GM23338 (cell line): ENCODE data around the gene POMGNT1. TPM values are rescaled to one million over a fixed set of nuclear protein-coding genes. Genes with fewer than 3 reads are reported as not detected.

Experiments used
- ATAC-seq: fragments of 200-7000 bp; cut with Tn5 transposase; 3 replicates; pipeline ENCODE4 v1.9.1; 2020
- DNase-seq: peaks from one replicate; pipeline ENCODE4 v3.0.0-alpha.2; 2015; ENCODE audit warnings: low spot score
- H2AFZ ChIP-seq: fragments of 200-600 bp; sonication (generic); 2 replicates; pipeline ENCODE4 v1.8.0; 2016; ENCODE audit warnings: antibody characterized with exemption, mild to moderate bottlenecking, moderate library complexity
- H3F3A ChIP-seq: fragments of 200-600 bp; sonication (generic); replicated peaks from 2 replicates; pipeline ENCODE4 v1.8.0; 2017; ENCODE audit warnings: antibody characterized with exemption, mixed run types, low read depth
- H3K27ac ChIP-seq: fragments of 200-600 bp; sonication (generic); 2 replicates; pipeline ENCODE4 v1.6.1; 2016; ENCODE audit warnings: low read depth
- H3K27me3 ChIP-seq: fragments of 200-600 bp; sonication (generic); 2 replicates; pipeline ENCODE4 v1.8.0; 2016; ENCODE audit warnings: mild to moderate bottlenecking, mixed run types, moderate library complexity; ENCODE audit not compliant: insufficient read depth
- H3K36me3 ChIP-seq: fragments of 200-600 bp; sonication (generic); 2 replicates; pipeline ENCODE4 v1.8.0; 2016; ENCODE audit warnings: mild to moderate bottlenecking; ENCODE audit not compliant: insufficient read depth
- H3K4me1 ChIP-seq: fragments of 200-600 bp; sonication (generic); 2 replicates; pipeline ENCODE4 v1.8.0; 2016; ENCODE audit warnings: mild to moderate bottlenecking, moderate library complexity; ENCODE audit not compliant: insufficient read depth
- H3K4me2 ChIP-seq: fragments of 200-600 bp; sonication (generic); 2 replicates; pipeline ENCODE4 v1.7.1; 2017; ENCODE audit warnings: mixed run types
- H3K4me3 ChIP-seq: fragments of 200-600 bp; sonication (generic); 2 replicates; pipeline ENCODE4 v1.6.1; 2016; ENCODE audit warnings: mixed run types
- H3K79me2 ChIP-seq: fragments of 200-600 bp; sonication (generic); replicated peaks from 2 replicates; pipeline ENCODE4 v1.8.0; 2017; ENCODE audit warnings: mild to moderate bottlenecking; ENCODE audit not compliant: insufficient read depth
- H3K9me2 ChIP-seq: fragments of 200-600 bp; sonication (generic); 2 replicates; pipeline ENCODE4 v1.8.0; 2017; ENCODE audit not compliant: insufficient read depth
- H4K20me1 ChIP-seq: fragments of 200-600 bp; sonication (generic); replicated peaks from 2 replicates; pipeline ENCODE4 v1.8.0; 2017; ENCODE audit warnings: mild to moderate bottlenecking; ENCODE audit not compliant: insufficient read depth
- H3K27ac Mint-ChIP-seq: 2 replicates; pipeline ENCODE4 v1.8.0; 2020; ENCODE audit warnings: inconsistent platforms, mild to moderate bottlenecking, moderate library complexity, mixed read lengths
- H3K27me3 Mint-ChIP-seq: 3 replicates; pipeline ENCODE4 v1.8.0; 2022; ENCODE audit warnings: low read depth, mild to moderate bottlenecking, moderate library complexity, mixed read lengths, inconsistent platforms; ENCODE audit not compliant: insufficient read depth, poor library complexity
- H3K36me3 Mint-ChIP-seq: 3 replicates; pipeline ENCODE4 v1.8.0; 2021; ENCODE audit warnings: low read depth, mild to moderate bottlenecking, inconsistent platforms, moderate library complexity, mixed read lengths
- H3K4me1 Mint-ChIP-seq: 3 replicates; pipeline ENCODE4 v1.8.0; 2020; ENCODE audit warnings: mild to moderate bottlenecking, inconsistent platforms, mixed read lengths
- H3K4me3 Mint-ChIP-seq: 3 replicates; pipeline ENCODE4 v1.8.0; 2021; ENCODE audit warnings: moderate library complexity, mild to moderate bottlenecking, inconsistent platforms, mixed read lengths
- H3K9me3 Mint-ChIP-seq: 3 replicates; pipeline ENCODE4 v1.8.0; 2020; ENCODE audit warnings: moderate library complexity, mild to moderate bottlenecking, inconsistent platforms, mixed read lengths
- CTCF ChIP-seq, 2 experiments: fragments of 200-600 bp in 1 of 2; sonication (generic) in 1 of 2; conservative IDR thresholded peaks; 2 replicates each; pipeline versions ENCODE4 v1.5.1 to v1.6.1; 2016 to 2017; ENCODE audit warnings: antibody characterized with exemption in 2 of 2, low read depth in 2 of 2, mild to moderate bottlenecking in 2 of 2, moderate library complexity in 1 of 2
- EZH2 ChIP-seq: fragments of 200-600 bp; sonication (generic); IDR thresholded peaks from one replicate; pipeline ENCODE4 v1.8.0; 2017; ENCODE audit warnings: antibody characterized with exemption, mild to moderate bottlenecking, low read depth; ENCODE audit not compliant: unreplicated experiment
- EZH2phosphoT487 ChIP-seq: fragments of 200-600 bp; sonication (generic); IDR thresholded peaks from one replicate; pipeline ENCODE4 v1.8.1; 2018; ENCODE audit warnings: antibody characterized with exemption; ENCODE audit not compliant: unreplicated experiment
- POLR2AphosphoS5 ChIP-seq: IDR thresholded peaks from 2 replicates; pipeline ENCODE4 v1.6.1; 2016; ENCODE audit warnings: antibody characterized with exemption, low read depth
- ZNF114 ChIP-seq: fragments of 250-450 bp; sonication (Bioruptor Pico); IDR thresholded peaks from 2 replicates; pipeline ENCODE4 v1.5.0; 2020; ENCODE audit warnings: mild to moderate bottlenecking, moderate library complexity
- ZNF462 ChIP-seq: fragments of 250-450 bp; sonication (Bioruptor Pico); IDR thresholded peaks from 2 replicates; pipeline ENCODE4 v1.5.0; 2020; ENCODE audit warnings: mild to moderate bottlenecking, moderate library complexity
- long read RNA-seq: library from polyadenylated mRNA; unstranded; transcript quantifications from one replicate; pipeline ENCODE4 v2.0.0, GENCODE V29; 2020; ENCODE audit not compliant: unreplicated experiment
- polyA plus RNA-seq: library from polyadenylated mRNA; unstranded; fragments of >200 nt; fragmentation: Nextera tagmentation; extraction: Ambion mirVana; gene quantifications from 2 replicates; pipeline ENCODE4 v1.2.1, GENCODE V29; 2016
- total RNA-seq: library from RNA; depleted of rRNA; stranded (reverse); fragments of >200 nt; shearing (Covaris generic); gene quantifications from 2 replicates; pipeline ENCODE4 v1.2.3, GENCODE V29; 2014; rRNA removed

Gene POMGNT1
- 32.1 and 33.2 TPM in 2 replicates for total RNA-seq
- polyA plus RNA-seq: 23.0 and 24.3 TPM in 2 replicates
- long read RNA-seq, transcript POMGNT1-201 (22 exons, 2,728 nt): major isoform, 5 of 9 reads
- long read RNA-seq, partial matches to known transcripts: 1 of 9 reads
- long read RNA-seq, other reads (novel, unspliced or antisense): 3 of 9 reads

- Histone ChIP-seq H3K4me2 (peak within 1 kb of the TSS; percentile 90), H3K9me2 (no peaks in the 10 kb centered on the region), H3K4me3 (peak within 1 kb of the TSS; percentile 82), H4K20me1 (no peaks in the 10 kb centered on the region; the same call in 1 of the 2 replicates), H3K4me1 (peaks cover 8% of the 10 kb centered on the region; the same call in 1 of the 2 replicates), H3K79me2 (no peaks in the 10 kb centered on the region), H3F3A (peaks cover 14% of the 10 kb centered on the region; the same call in 1 of the 2 replicates), H2AFZ (peak within 1 kb of the TSS; percentile 99), H3K36me3 (no peaks in the 10 kb centered on the region), H3K27me3 (0 out of 2 replicates have a peak, but pooled peaks cover 5% of the 10 kb centered on the region), H3K27ac (peak within 1 kb of the TSS; percentile 66; the same call in 1 of the 2 replicates)
- peaks cover 16% of the 10 kb centered on the region for H3K4me1 Mint-ChIP-seq
- peaks cover 11% of the 10 kb centered on the region for H3K27me3 Mint-ChIP-seq
- H3K36me3 Mint-ChIP-seq: peaks cover 6% of the 10 kb centered on the region; the same call in 2 of the 3 replicates
- TF ChIP-seq ZNF114 (no peak), EZH2 (no peak), POLR2AphosphoS5 (peak; percentile 65), ZNF462 (CRISPR knock-in tag) (no peak), CTCF (conservative IDR thresholded peaks at IDR 0.05; ENCODE audit: low read depth in 2 of 2) (peak; percentile 17 to 54; a peak in 3 of 4 replicates), EZH2phosphoT487 (no peak)
- H3K27ac Mint-ChIP-seq: 0 out of 2 replicates have a peak within 1 kb of the TSS, but pooled peaks have one; percentile 59
- no peaks in the 10 kb centered on the region for H3K9me3 Mint-ChIP-seq
- peak; percentile 78 for DNase-seq
- H3K4me3 Mint-ChIP-seq: peak within 1 kb of the TSS; percentile 87
- peak; percentile 69 for ATAC-seq
These were observed at the start of gene POMGNT1 for GRCh38 chr1:46197964-46198811. TSS of gene POMGNT1 (minus strand) at chr1:46198434. CDS start at chr1:46197821, 613 bp downstream.
